ENCODE measurements around the gene XPR1.

GRCh38 chr1:180862305-180862704, 230.5 kb downstream of the XPR1 start:
- TF ChIP-seq EZH2 (IDR thresholded peaks at IDR 0.05; ENCODE audit: low read length) (no peak), CTCF (optimal IDR thresholded peaks at IDR 0.05 in 1 of 3, IDR thresholded peaks at IDR 0.05 in 1 of 3, conservative IDR thresholded peaks at IDR 0.05 in 1 of 3; ENCODE audit: extremely low read depth in 1 of 3, insufficient read depth in 2 of 3, low read length in 3 of 3) (no peak)

Data from keratinocyte (primary cell).